CD8-positive, alpha-beta memory T cell (primary cell): ENCODE measurements around the gene KCTD7. TPM values are rescaled to one million over a fixed set of nuclear protein-coding genes. Genes with fewer than 3 reads are reported as not detected.

ENCODE experiments used
- polyA plus RNA-seq: library from polyadenylated mRNA; unstranded; fragments of 300-500 nt; fragmentation: Illumina TruSeq; gene quantifications from one replicate; pipeline ENCODE4 v1.2.3, GENCODE V29; 2021
- total RNA-seq, 2 experiments: library from RNA; stranded (reverse); gene quantifications; one replicate each; pipeline ENCODE4 v1.2.3, GENCODE V29; 2021

The KCTD7 gene
- total and polyA plus RNA-seq, 3 experiments from 2014 or later: 11.6 to 17.1 (median 12.5) TPM

Other genes with a start within 250 kb of the KCTD7 start
- gene RABGEF1, start 111.9 kb downstream of the KCTD7 start, total RNA-seq: 10 to 100 TPM; 25.7 to 26.3 TPM
- 24.4 TPM for gene RABGEF1, start 111.9 kb downstream of the KCTD7 start, polyA plus RNA-seq